ENCODE results near the gene OGG1. TPM values are rescaled to one million over a fixed set of nuclear protein-coding genes. Genes with fewer than 3 reads are reported as not detected.

Gene OGG1
- total RNA-seq, 1 experiment from 2014 or later, result 15.3 TPM

GRCh38 chr3:9757427-9757826 lies 7.7 kb downstream of the OGG1 start:
- Mint-ChIP-seq H3K4me1 (ENCODE audit: insufficient read depth, unreplicated experiment) (no peaks in the 10 kb centered on the region), H3K36me3 (ENCODE audit: insufficient read depth, unreplicated experiment) (peaks cover 7% of the 10 kb centered on the region), H3K9me3 (ENCODE audit: unreplicated experiment) (no peaks in the 10 kb centered on the region), H3K4me3 (ENCODE audit: unreplicated experiment) (no peak overlapping the region), H3K27me3 (ENCODE audit: insufficient read depth, unreplicated experiment) (no peaks in the 10 kb centered on the region), H3K27ac (ENCODE audit: low read depth, unreplicated experiment) (no peak overlapping the region)
- ChIA-PET POLR2A (no interaction called here), CTCF (no interaction called here)
- DNase-seq (ENCODE audit: unreplicated experiment), result no peak
- intact Hi-C loops (cut with micrococcal nuclease), result no loop called here
- BruUV-seq (replicated peaks), result no TSS peak
- no peak for TF ChIP-seq CTCF (IDR thresholded peaks at IDR 0.05; ENCODE audit: unreplicated experiment)

- peaks cover 7% of the 10 kb centered on the region for H3K36me3 Mint-ChIP-seq (ENCODE audit: insufficient read depth, unreplicated experiment)
These were observed 11.2 kb downstream of the OGG1 start for GRCh38 chr3:9760779-9761505.

GRCh38 chr3:9761919-9762318 lies 12.2 kb downstream of the OGG1 start:
- no peak for DNase-seq (ENCODE audit: unreplicated experiment)
- H3K36me3 Mint-ChIP-seq (ENCODE audit: insufficient read depth, unreplicated experiment), result peaks cover 7% of the 10 kb centered on the region
- POLR2A ChIA-PET, result no interaction called here
- no TSS peak for BruUV-seq (replicated peaks)
- no peak overlapping the region for H3K27ac Mint-ChIP-seq (ENCODE audit: low read depth, unreplicated experiment)
- H3K4me1 Mint-ChIP-seq (ENCODE audit: insufficient read depth, unreplicated experiment), result no peaks in the 10 kb centered on the region
- intact Hi-C loops (cut with micrococcal nuclease), result no loop called here
- no peaks in the 10 kb centered on the region for H3K9me3 Mint-ChIP-seq (ENCODE audit: unreplicated experiment)
- H3K4me3 Mint-ChIP-seq (ENCODE audit: unreplicated experiment), result no peak overlapping the region
- no peaks in the 10 kb centered on the region for H3K27me3 Mint-ChIP-seq (ENCODE audit: insufficient read depth, unreplicated experiment)
- CTCF ChIA-PET, result interaction anchor here (0.6 kb wide), 1 partner anchor 591 kb away, joined by 6 read pairs; no protein-coding TSS in a partner anchor
- no peak for TF ChIP-seq CTCF (IDR thresholded peaks at IDR 0.05; ENCODE audit: unreplicated experiment)

More at GRCh38 chr3:9760779-9761505, 11.2 kb downstream of the OGG1 start:
- no peaks in the 10 kb centered on the region for H3K9me3 Mint-ChIP-seq (ENCODE audit: unreplicated experiment)
- CTCF ChIA-PET, result no interaction called here
- intact Hi-C loops (cut with micrococcal nuclease), result no loop called here
- no peaks in the 10 kb centered on the region for H3K27me3 Mint-ChIP-seq (ENCODE audit: insufficient read depth, unreplicated experiment)
- no TSS peak for BruUV-seq (replicated peaks)
- POLR2A ChIA-PET, result interaction anchor here (1.2 kb wide), 1 partner anchor 8 kb away, joined by 3 read pairs; no protein-coding TSS in a partner anchor
- H3K4me3 Mint-ChIP-seq (ENCODE audit: unreplicated experiment), result no peak overlapping the region
- no peak for TF ChIP-seq CTCF (IDR thresholded peaks at IDR 0.05; ENCODE audit: unreplicated experiment)
- H3K27ac Mint-ChIP-seq (ENCODE audit: low read depth, unreplicated experiment), result no peak overlapping the region
- H3K4me1 Mint-ChIP-seq (ENCODE audit: insufficient read depth, unreplicated experiment), result no peaks in the 10 kb centered on the region
- DNase-seq (ENCODE audit: unreplicated experiment), result no peak

GRCh38 chr3:9762871-9763270 lies 13.1 kb downstream of the OGG1 start:
- no peaks in the 10 kb centered on the region for H3K27me3 Mint-ChIP-seq (ENCODE audit: insufficient read depth, unreplicated experiment)
- BruUV-seq (replicated peaks), result no TSS peak
- H3K36me3 Mint-ChIP-seq (ENCODE audit: insufficient read depth, unreplicated experiment), result peaks cover 7% of the 10 kb centered on the region
- no peak for TF ChIP-seq CTCF (IDR thresholded peaks at IDR 0.05; ENCODE audit: unreplicated experiment)
- no peaks in the 10 kb centered on the region for H3K9me3 Mint-ChIP-seq (ENCODE audit: unreplicated experiment)
- DNase-seq (ENCODE audit: unreplicated experiment), result no peak
- H3K4me1 Mint-ChIP-seq (ENCODE audit: insufficient read depth, unreplicated experiment), result no peaks in the 10 kb centered on the region
- no peak overlapping the region for H3K27ac Mint-ChIP-seq (ENCODE audit: low read depth, unreplicated experiment)
- CTCF ChIA-PET, result interaction anchor here (1.0 kb wide), 2 partner anchors 8 to 36 kb away, joined by 4 to 5 read pairs; no protein-coding TSS in a partner anchor
- no peak overlapping the region for H3K4me3 Mint-ChIP-seq (ENCODE audit: unreplicated experiment)
- POLR2A ChIA-PET, result no interaction called here
- intact Hi-C loops (cut with micrococcal nuclease), result no loop called here
